Measurements from ENCODE around the gene GTSE1. TPM values are rescaled to one million over a fixed set of nuclear protein-coding genes. Genes with fewer than 3 reads are reported as not detected.

The GTSE1 gene
- total RNA-seq, 1 donor from 2014 or later: 16.7 TPM

GRCh38 chr22:46272762-46273431 is 23.8 kb upstream of the GTSE1 start:
- no peak for DNase-seq (ENCODE audit: low spot score in 2 of 2, unreplicated experiment in 2 of 2)
- TF ChIP-seq CTCF (IDR thresholded peaks at IDR 0.05; ENCODE audit: unreplicated experiment): no peak
- no peak overlapping the region for H3K4me3 Mint-ChIP-seq
- peaks cover 5% of the 10 kb centered on the region for H3K9me3 Mint-ChIP-seq
- H3K27ac Mint-ChIP-seq: no peak overlapping the region
- H3K4me1 Mint-ChIP-seq: peaks cover 4% of the 10 kb centered on the region
- peaks cover 23% of the 10 kb centered on the region for H3K36me3 Mint-ChIP-seq
- no peaks in the 10 kb centered on the region for H3K27me3 Mint-ChIP-seq (ENCODE audit: low read depth)

- DNase-seq (ENCODE audit: low spot score in 2 of 2, unreplicated experiment in 2 of 2): no peak
- H3K9me3 Mint-ChIP-seq: peaks cover 5% of the 10 kb centered on the region
- no peak overlapping the region for H3K4me3 Mint-ChIP-seq
Observed at GRCh38 chr22:46273432-46274148, 23.1 kb upstream of the GTSE1 start.

GRCh38 chr22:46274381-46274780 is 22.3 kb upstream of the GTSE1 start:
- peaks cover 32% of the 10 kb centered on the region for H3K36me3 Mint-ChIP-seq
- DNase-seq (ENCODE audit: low spot score in 2 of 2, unreplicated experiment in 2 of 2): no peak
- no peak for TF ChIP-seq CTCF (IDR thresholded peaks at IDR 0.05; ENCODE audit: unreplicated experiment)

More at GRCh38 chr22:46273432-46274148, 23.1 kb upstream of the GTSE1 start:
- Mint-ChIP-seq H3K4me1 (no peaks in the 10 kb centered on the region), H3K27ac (no peak overlapping the region), H3K36me3 (peaks cover 29% of the 10 kb centered on the region), H3K27me3 (ENCODE audit: low read depth) (no peaks in the 10 kb centered on the region)
- TF ChIP-seq CTCF (IDR thresholded peaks at IDR 0.05; ENCODE audit: unreplicated experiment): no peak

GRCh38 chr22:46275455-46276122 is 21.1 kb upstream of the GTSE1 start:
- Mint-ChIP-seq H3K4me1 (no peaks in the 10 kb centered on the region), H3K27me3 (ENCODE audit: low read depth) (no peaks in the 10 kb centered on the region), H3K36me3 (peaks cover 32% of the 10 kb centered on the region), H3K27ac (no peak overlapping the region), H3K4me3 (no peak overlapping the region), H3K9me3 (peaks cover 5% of the 10 kb centered on the region)
- no peak for TF ChIP-seq CTCF (IDR thresholded peaks at IDR 0.05; ENCODE audit: unreplicated experiment)
- DNase-seq (ENCODE audit: low spot score in 2 of 2, unreplicated experiment in 2 of 2): no peak

More at GRCh38 chr22:46274381-46274780, 22.3 kb upstream of the GTSE1 start:
- no peak overlapping the region for H3K27ac Mint-ChIP-seq
- H3K27me3 Mint-ChIP-seq (ENCODE audit: low read depth): no peaks in the 10 kb centered on the region
- H3K4me3 Mint-ChIP-seq: no peak overlapping the region
- H3K9me3 Mint-ChIP-seq: peaks cover 5% of the 10 kb centered on the region
- H3K4me1 Mint-ChIP-seq: no peaks in the 10 kb centered on the region

GRCh38 chr22:46276563-46276962 is 20.1 kb upstream of the GTSE1 start:
- Mint-ChIP-seq H3K9me3 (peaks cover 5% of the 10 kb centered on the region), H3K27me3 (ENCODE audit: low read depth) (no peaks in the 10 kb centered on the region), H3K4me3 (no peak overlapping the region), H3K36me3 (peaks cover 34% of the 10 kb centered on the region), H3K27ac (no peak overlapping the region), H3K4me1 (no peaks in the 10 kb centered on the region)
- no peak for TF ChIP-seq CTCF (IDR thresholded peaks at IDR 0.05; ENCODE audit: unreplicated experiment)
- DNase-seq (ENCODE audit: low spot score in 2 of 2, unreplicated experiment in 2 of 2): no peak

All from mesothelial cell of epicardium (in vitro differentiated cells).